Left ventricle myocardium inferior (tissue), 1 donor: ENCODE results near the gene WWC2. TPM values are rescaled to one million over a fixed set of nuclear protein-coding genes. Genes with fewer than 3 reads are reported as not detected.

Experiments
- DNase-seq: peaks from one replicate; pipeline ENCODE4 v3.0.0-alpha.2; 2020
- H3K27ac ChIP-seq: fragments of 200-600 bp; replicated peaks from 2 replicates; pipeline ENCODE4 v1.8.0; 2021
- H3K27me3 ChIP-seq: fragments of 200-600 bp; 2 replicates; pipeline ENCODE4 v1.8.0; 2021; ENCODE audit warnings: low read depth
- H3K36me3 ChIP-seq: fragments of 200-600 bp; 2 replicates; pipeline ENCODE4 v1.8.0; 2021
- H3K4me1 ChIP-seq: fragments of 200-600 bp; 2 replicates; pipeline ENCODE4 v1.8.0; 2021
- H3K4me3 ChIP-seq: fragments of 200-600 bp; 2 replicates; pipeline ENCODE4 v1.8.0; 2021; ENCODE audit warnings: mild to moderate bottlenecking, moderate library complexity
- H3K9me3 ChIP-seq: fragments of 200-600 bp; replicated peaks from 2 replicates; pipeline ENCODE4 v1.8.0; 2021
- intact Hi-C: fragments of 100-400 bp; cut with micrococcal nuclease; formaldehyde crosslinking; loops from one replicate; pipeline ENCODE4 v1.11.0; 2022
- total RNA-seq: library from RNA; stranded (reverse); fragmentation: NEBNext Ultra II Directional; extraction: Animal tissue kit (Norgen Biotek cat#: 25700); gene quantifications from one replicate; pipeline ENCODE4 v1.2.1, GENCODE V29; 2021
- TF ChIP-seq, protein P1 (sequence below): fragments of 200-600 bp; IDR thresholded peaks from 2 replicates; pipeline ENCODE4 v1.8.0; 2021; ENCODE audit warnings: antibody characterized with exemption, mild to moderate bottlenecking, borderline replicate concordance
- donor health status: DM: no; HTN: yes; CAD: no; lungs with severe emphysema.

WWC2 gene
- total RNA-seq, 1 donor from 2014 or later = 42.3 TPM

DNA sequence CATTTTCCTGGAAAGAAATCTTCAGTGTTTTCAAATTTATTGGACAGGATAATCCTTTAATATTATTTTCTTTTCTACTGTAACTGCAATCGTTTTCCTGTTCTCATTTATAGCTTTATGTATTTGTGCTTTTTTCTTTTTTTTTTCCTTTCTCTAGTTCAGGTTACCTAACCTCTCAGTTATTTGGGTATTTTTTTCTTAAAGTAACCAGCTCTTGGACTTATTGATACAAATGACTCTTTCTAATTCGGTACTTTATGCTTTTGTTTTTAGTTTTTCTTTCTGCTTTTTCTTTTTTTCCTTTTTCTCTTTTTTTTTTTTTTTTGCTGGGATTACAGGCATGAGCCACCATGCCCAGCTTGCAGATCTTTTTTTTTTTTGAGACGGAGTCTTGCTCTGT, 25.2 kb downstream of the WWC2 start:
- intact Hi-C loops = no loop called here
- no peaks in the 10 kb centered on the region for H3K27me3 ChIP-seq
- no peaks in the 10 kb centered on the region for H3K36me3 ChIP-seq
- H3K9me3 ChIP-seq = no peaks in the 10 kb centered on the region
- no peak for DNase-seq
- TF ChIP-seq, protein P1, sequence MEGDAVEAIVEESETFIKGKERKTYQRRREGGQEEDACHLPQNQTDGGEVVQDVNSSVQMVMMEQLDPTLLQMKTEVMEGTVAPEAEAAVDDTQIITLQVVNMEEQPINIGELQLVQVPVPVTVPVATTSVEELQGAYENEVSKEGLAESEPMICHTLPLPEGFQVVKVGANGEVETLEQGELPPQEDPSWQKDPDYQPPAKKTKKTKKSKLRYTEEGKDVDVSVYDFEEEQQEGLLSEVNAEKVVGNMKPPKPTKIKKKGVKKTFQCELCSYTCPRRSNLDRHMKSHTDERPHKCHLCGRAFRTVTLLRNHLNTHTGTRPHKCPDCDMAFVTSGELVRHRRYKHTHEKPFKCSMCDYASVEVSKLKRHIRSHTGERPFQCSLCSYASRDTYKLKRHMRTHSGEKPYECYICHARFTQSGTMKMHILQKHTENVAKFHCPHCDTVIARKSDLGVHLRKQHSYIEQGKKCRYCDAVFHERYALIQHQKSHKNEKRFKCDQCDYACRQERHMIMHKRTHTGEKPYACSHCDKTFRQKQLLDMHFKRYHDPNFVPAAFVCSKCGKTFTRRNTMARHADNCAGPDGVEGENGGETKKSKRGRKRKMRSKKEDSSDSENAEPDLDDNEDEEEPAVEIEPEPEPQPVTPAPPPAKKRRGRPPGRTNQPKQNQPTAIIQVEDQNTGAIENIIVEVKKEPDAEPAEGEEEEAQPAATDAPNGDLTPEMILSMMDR = no peak
- no peak overlapping the region for H3K27ac ChIP-seq
- H3K4me3 ChIP-seq = no peak overlapping the region
- peaks cover 29% of the 10 kb centered on the region for H3K4me1 ChIP-seq

DNA sequence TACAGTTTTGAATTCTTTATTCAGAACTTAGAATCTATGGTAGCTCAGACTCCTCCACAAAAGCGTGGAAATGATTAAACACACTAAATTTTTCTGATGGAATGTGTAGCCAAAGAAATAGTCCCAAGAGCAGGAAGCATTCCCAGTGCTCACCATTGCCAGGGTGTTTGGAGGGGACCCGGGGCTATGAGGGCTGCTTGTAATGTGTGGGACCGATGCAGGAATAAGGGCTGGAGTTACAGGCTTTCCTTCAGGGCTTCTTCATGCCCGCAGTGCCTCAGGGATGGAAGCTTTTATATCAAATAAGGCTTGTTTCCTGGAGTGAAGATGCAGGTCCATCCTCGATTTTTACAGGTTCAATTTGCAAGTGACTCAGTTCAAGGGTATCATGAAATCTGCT, 25.8 kb downstream of the WWC2 start:
- no peak overlapping the region for H3K27ac ChIP-seq
- H3K9me3 ChIP-seq = no peaks in the 10 kb centered on the region
- H3K4me1 ChIP-seq = peaks cover 32% of the 10 kb centered on the region
- no peak overlapping the region for H3K4me3 ChIP-seq
- no peak for DNase-seq
- H3K27me3 ChIP-seq = no peaks in the 10 kb centered on the region
- TF ChIP-seq, protein P1 = no peak
- H3K36me3 ChIP-seq = no peaks in the 10 kb centered on the region
- intact Hi-C loops = no loop called here

DNA sequence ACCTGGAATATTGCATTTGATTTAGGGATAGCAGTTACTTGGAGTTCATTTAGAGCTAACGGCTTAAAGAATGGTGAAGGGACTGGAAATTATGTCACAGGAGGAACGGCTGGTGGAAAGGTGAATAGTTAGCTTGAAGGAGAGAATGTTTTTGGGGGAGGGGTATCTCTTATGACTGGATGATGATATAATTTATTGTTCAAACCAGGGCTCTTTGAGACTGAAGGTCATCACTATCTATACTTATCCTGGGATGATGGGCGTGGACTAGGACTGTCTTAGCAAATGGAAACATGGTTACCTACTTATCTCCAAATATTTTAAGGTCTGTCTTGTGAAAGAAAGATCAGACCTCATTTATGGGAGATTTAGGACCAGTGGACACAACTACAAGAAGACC, 30.1 kb downstream of the WWC2 start:
- H3K27ac ChIP-seq = peak overlapping the region; percentile 6
- H3K4me1 ChIP-seq = peaks cover 50% of the 10 kb centered on the region
- intact Hi-C loops = no loop called here
- no peak for DNase-seq
- H3K4me3 ChIP-seq = no peak overlapping the region
- TF ChIP-seq, protein P1 = no peak
- no peaks in the 10 kb centered on the region for H3K9me3 ChIP-seq
- no peaks in the 10 kb centered on the region for H3K27me3 ChIP-seq
- no peaks in the 10 kb centered on the region for H3K36me3 ChIP-seq

DNA sequence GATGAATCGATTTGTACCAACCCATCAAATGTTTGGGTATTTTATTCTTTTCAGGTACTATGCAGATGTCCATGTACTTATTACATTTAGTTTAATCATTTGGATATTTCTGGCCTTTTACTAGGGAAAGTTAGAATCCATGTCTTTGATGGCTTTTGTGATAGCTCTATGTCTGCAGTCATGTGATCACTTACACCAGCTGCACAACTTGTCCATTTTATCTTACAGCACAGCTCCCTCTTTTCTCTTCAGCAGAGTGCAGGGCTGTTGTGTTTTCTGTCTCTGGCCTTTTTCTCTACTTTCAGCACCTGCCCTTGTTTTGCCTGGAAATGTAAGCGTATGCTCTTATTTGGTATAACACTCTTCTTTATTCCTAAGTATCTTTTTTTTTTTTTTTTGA, 30.6 kb downstream of the WWC2 start:
- intact Hi-C loops = no loop called here
- peak overlapping the region; percentile 75 for H3K27ac ChIP-seq
- no peaks in the 10 kb centered on the region for H3K36me3 ChIP-seq
- H3K27me3 ChIP-seq = no peaks in the 10 kb centered on the region
- TF ChIP-seq, protein P1 = no peak
- H3K9me3 ChIP-seq = no peaks in the 10 kb centered on the region
- no peak overlapping the region for H3K4me3 ChIP-seq
- no peak for DNase-seq
- peaks cover 45% of the 10 kb centered on the region for H3K4me1 ChIP-seq

DNA sequence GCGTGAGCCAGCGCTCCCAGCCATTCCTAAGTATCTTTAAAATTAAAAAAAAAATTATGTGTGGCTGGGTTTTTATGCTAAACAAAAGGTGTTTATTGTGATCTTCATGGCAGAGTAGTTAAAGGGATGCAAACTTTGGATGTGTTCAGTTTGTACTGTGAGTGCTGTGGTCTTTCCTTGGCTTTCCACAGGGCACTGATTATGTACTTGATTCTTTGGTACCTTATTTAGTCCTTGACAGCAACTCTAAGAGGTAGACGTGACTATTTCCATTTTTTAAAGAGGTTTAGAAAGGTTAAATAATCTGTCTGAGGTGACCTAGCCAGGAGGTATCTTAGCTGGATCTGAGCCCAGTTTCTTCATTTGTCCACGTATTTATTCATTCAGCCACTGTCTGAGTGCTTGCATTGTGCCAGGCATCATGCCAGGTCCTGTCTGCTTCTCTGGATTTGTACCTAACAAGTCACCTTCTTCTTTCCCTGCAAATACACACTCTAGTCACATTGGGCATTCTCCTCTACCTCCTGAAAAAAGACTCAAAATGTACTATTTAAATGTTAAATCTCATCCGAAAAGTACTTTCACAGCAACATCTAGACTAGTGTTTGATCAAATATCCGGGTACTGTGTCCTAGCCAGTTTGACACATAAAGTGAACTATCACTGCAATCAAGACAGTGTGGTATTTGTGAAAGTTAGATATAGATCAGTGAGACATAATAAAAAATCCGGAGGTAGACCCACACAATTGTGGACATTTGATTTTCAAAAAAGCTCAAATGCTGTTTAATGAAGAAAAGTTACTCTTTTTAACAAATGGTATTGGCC, 31.5 kb downstream of the WWC2 start:
- DNase-seq = peak; percentile 61
- peak overlapping the region; percentile 75 for H3K27ac ChIP-seq

More for the DNA sequence above, 31.5 kb downstream of the WWC2 start:
- no peaks in the 10 kb centered on the region for H3K36me3 ChIP-seq
- H3K4me3 ChIP-seq = peak overlapping the region; percentile 11
- TF ChIP-seq, protein P1 = no peak
- intact Hi-C loops = no loop called here
- H3K9me3 ChIP-seq = no peaks in the 10 kb centered on the region
- H3K27me3 ChIP-seq = no peaks in the 10 kb centered on the region
- peaks cover 38% of the 10 kb centered on the region for H3K4me1 ChIP-seq
